H54 (cell line): ENCODE measurements around the gene TP53RK.

Experiments used
- DNase-seq: peaks from one replicate; pipeline ENCODE4 v3.0.0; 2011; ENCODE audit warnings: low spot score, mixed read lengths; ENCODE audit not compliant: insufficient read length
- FAIRE-seq: peaks from 3 replicates; lab custom pipeline; 2011; peaks lifted over from hg19 to GRCh38; lab: Jason Lieb, UNC
- POLR2A ChIP-seq: IDR thresholded peaks from 2 replicates; pipeline ENCODE4 v1.6.1; 2011; ENCODE audit warnings: low read depth, mild to moderate bottlenecking, low read length

TP53RK gene

DNA sequence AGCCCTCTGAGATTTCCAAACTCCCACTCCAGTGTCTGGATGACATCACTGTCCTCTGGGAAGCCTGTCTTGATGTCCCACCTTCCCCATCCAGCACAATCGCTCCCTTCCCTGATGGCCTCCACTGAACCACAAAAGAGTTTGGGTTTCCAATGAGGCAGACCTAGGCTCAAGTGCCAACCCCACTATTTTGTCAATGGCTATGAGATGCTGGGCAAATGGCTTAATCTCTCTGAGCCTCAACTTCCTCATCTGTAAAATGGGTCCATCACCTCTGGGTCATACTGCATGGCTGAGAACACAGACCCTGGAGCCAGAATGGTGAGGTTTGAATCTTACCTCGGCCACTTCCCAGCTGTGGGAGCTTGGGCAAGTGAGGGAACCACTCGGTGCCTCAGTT is 49.7 kb downstream of the TP53RK start:
- no peak for DNase-seq
- no peak for TF ChIP-seq POLR2A
- no peak for FAIRE-seq

DNA sequence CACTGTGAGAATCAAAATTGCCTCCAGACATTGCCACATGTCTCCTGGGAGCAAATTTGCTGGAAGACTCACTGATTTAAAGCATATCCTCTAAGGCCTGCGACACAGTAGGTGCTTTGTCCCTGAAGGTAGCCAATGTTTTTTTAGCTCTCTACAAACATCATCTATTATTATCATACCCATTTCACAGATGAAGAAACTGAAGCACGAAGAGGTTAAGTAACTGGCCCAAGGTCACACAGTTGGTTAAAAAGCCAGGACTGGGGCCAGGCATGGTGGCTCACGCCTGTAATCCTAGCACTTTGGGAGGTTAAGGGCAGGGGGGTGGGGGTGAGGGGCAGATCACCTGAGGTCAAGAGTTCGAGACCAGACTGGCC is 50.4 kb downstream of the TP53RK start:
- DNase-seq, result no peak
- FAIRE-seq, result no peak
- no peak for TF ChIP-seq POLR2A

DNA sequence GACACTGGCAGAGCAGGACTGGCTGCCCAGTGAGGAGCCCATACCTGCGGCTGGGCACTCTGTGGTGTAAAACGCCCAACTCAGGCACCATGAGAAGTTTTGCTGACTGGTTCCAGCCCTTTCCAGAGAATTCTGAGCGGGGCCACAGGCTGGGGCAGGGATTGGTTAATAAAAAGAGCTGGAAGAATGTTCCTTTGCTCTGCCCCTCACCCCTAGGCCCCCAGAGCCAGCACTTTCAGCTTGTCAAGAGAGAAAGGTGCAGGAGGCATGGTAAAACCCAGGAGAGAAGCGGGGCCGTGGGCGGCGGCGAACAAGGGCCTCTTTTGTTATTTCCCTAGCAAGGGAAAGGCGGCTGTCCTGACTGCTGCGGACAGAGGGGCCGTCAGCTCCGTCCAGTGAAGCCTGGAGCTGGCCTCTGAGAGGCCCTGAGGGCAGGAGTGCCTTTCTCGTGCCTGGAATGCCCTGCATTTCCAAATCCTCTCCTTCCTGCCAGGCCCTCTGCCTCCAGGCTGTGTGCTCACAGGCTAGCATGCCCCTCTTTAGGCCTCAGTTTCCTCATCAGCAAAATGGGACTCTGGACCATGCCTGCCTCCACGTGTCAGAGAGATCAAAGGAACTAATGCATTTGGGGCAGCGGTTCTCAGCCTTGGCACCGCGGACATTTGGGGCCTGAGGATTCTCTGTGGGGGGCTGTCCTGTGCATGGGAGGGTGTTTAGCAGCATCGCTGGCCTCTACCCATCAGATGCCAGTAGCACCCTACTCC is 50.9 kb downstream of the TP53RK start:
- no peak for TF ChIP-seq POLR2A
- DNase-seq (no peak), FAIRE-seq (no peak)

DNA sequence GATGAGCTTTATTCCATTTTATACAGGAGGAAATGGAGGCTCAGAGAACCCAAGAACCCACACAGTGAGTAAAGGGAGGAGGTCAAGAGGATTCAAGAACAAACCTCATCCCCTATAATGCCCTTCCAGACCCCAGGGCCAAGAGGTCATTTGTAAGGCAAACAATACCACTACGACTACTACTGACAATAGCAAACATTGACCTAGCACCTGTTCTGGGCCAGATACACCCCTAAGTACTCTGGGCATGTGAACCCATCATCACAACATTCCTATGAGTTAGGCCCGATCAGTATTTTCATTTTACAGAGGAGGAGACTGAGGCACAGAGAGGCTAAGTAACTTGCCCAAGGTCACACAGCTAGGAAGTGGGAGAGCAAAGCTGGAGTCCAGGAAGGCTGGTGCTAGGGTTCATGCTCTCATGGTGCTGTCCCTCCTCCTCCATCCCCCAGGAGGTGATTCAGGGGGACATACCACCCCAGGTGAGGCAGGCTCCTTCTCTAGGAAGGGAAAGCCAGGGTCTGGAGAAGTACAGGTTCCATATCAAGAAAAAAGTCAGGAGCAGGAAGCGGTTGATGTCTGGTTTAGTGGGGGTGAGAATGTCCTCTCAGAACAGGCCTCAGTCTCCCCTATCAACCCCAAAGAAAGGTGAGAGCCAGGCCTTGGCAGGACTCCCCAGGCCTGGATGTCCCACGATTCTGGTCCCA is 51.7 kb downstream of the TP53RK start:
- DNase-seq, result no peak
- TF ChIP-seq POLR2A, result no peak
- no peak for FAIRE-seq

DNA sequence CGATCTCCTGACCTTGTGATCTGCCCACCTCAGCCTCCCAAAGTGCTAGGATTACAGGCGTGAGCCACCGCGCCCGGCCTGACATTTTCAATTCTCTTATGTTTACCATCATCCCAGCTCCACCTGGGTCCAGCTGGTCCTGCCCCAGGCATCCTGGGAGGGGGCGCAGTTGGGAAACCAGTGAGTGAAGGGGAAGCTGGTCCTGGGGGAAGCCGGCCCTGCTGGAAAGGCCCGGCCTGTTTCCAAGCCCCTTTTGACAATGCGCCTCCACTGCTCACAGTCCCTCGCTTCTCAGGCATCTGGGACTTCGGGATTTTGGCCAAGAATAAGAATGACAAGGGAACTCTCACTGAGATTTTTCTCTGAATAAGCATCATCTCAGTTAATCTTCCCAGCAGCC is 52.2 kb downstream of the TP53RK start:
- FAIRE-seq, result no peak
- TF ChIP-seq POLR2A, result no peak
- DNase-seq, result no peak

DNA sequence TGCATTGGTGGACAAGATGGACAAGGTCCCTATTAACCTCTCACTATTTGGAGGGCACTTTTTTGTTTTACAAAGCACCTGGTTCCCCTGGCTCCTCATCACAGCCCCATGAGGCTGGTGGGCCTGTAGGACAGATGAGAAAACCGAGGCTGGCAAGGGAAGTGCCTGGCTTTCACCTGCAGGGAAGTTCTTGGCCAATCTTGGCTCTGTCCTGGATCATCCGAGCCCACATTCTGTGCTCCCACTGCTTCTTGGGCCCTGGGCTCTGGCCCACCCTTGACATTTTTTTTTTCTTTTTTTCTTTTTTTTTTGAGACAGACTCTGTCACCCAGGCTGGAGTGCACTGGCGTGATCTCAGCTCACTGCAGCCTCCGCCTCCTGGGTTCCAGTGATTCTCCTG is 52.7 kb downstream of the TP53RK start:
- no peak for TF ChIP-seq POLR2A
- DNase-seq, result no peak
- no peak for FAIRE-seq

DNA sequence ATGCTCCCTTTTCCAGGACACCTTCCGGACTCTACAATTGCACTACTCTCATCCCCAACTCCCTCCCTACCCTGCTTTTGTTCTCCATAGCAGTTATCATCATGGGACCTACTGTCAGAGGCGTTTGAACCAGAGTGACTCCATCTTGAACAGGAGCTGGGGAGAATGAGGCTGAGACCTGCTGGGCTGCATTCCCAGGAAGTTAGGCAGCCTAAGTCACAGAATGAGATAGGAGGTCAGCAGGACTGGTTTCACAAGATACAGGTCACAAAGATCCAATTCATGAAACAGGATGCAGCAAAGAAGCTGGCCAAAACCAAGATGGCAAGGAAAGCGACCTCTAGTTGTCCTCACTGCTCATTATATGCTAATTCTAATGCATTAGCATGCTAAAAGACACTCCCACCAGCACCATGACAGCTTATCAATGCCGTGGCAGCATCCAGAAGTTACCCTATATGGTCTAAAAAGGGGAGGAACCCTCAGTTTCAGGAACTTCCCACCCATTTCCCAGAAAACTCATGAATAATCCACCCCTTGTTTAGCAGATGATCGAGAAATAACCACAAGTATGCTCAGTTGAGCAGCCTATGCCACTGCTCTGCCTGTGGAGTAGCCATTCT is 53.6 kb downstream of the TP53RK start:
- FAIRE-seq, result no peak
- no peak for DNase-seq
- no peak for TF ChIP-seq POLR2A

DNA sequence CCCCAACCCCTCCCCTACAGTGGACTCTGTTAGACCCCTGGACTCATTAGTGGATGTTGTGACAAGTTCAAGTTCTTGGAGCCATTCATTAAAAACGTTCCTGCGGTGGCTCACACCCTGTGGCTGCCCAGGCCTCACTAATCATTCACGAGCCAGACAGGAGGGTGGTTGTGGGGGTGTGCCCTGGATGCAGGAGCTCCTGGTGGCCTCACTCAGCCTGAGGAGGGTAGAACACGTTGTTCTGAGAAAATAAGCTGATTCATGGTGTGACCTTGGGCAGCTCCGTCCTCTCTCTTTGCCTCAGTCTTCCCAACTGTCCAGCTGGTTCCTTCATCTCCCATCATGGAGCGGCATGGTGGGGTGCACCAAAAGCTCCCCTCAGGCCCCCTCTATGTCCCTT is 54.7 kb downstream of the TP53RK start:
- FAIRE-seq (no peak), DNase-seq (no peak)
- no peak for TF ChIP-seq POLR2A
